B cell (primary cell): Measurements from ENCODE around the gene SLU7. TPM values are rescaled to one million over a fixed set of nuclear protein-coding genes. Genes with fewer than 3 reads are reported as not detected.

Experiments
- ATAC-seq: fragments of 200-7000 bp; cut with Tn5 transposase; one replicate; pipeline ENCODE4 v1.10.0; 2021; ENCODE audit warnings: low read depth, mild to moderate bottlenecking, moderate number of reproducible peaks, moderate library complexity
- CTCF ChIA-PET: fragments of 350-600 bp; sonication (Branson Sonifier 250); formaldehyde crosslinking; loops from one replicate; lab custom pipeline; 2021; ENCODE audit warnings: antibody characterized with exemption, inconsistent platforms; lab: Charles Lee
- POLR2A ChIA-PET: fragments of 350-600 bp; sonication (Branson Sonifier 250); formaldehyde crosslinking; loops from one replicate; lab custom pipeline; 2021; ENCODE audit warnings: antibody characterized with exemption; lab: Charles Lee
- DNase-seq: peaks from one replicate; pipeline ENCODE4 v3.0.0; 2013
- H2AFZ ChIP-seq: 2 replicates; pipeline ENCODE4 v1.6.1; 2012; ENCODE audit warnings: mild to moderate bottlenecking, low read depth, low read length; ENCODE audit not compliant: insufficient read depth, poor library complexity, severe bottlenecking
- H3K27ac ChIP-seq, 2 donors: 1 replicate in 1 of 2; 2 replicates in 1 of 2; pipeline ENCODE4 v1.5.1; 2012 to 2013; ENCODE audit warnings: low read length in 2 of 2, mild to moderate bottlenecking in 2 of 2, moderate library complexity in 1 of 2
- H3K27me3 ChIP-seq, 4 experiments: fragments of 200-600 bp in 1 of 4; sonication (generic) in 1 of 4; replicated peaks in 1 of 4; 1 replicate in 2 of 4; 2 replicates in 2 of 4; pipeline versions ENCODE4 v1.6.1 to v1.7.0; 2013 to 2016; ENCODE audit warnings: low read length in 3 of 4, mild to moderate bottlenecking in 2 of 4, mixed read lengths in 1 of 4, moderate library complexity in 1 of 4; ENCODE audit not compliant: insufficient read depth in 4 of 4, control insufficient read depth in 3 of 4; ENCODE audit errors: control extremely low read depth in 1 of 4
- H3K36me3 ChIP-seq, 2 experiments: replicated peaks in 1 of 2; 1 replicate in 1 of 2; 2 replicates in 1 of 2; pipeline versions ENCODE4 v1.6.1 to v1.7.1; 2013; ENCODE audit warnings: low read length in 1 of 2; ENCODE audit not compliant: insufficient read depth in 2 of 2, control insufficient read depth in 1 of 2; ENCODE audit errors: control extremely low read depth in 1 of 2, extremely low read depth in 1 of 2
- H3K4me1 ChIP-seq, 2 donors: fragments of 200-600 bp in 1 of 2; sonication (generic) in 1 of 2; 1 replicate in 1 of 2; 2 replicates in 1 of 2; pipeline versions ENCODE4 v1.5.1 to v1.6.1; 2013 to 2017; ENCODE audit warnings: low read length in 2 of 2; ENCODE audit not compliant: control insufficient read depth in 2 of 2, insufficient read depth in 2 of 2
- H3K4me2 ChIP-seq: replicated peaks from 2 replicates; pipeline ENCODE3; 2012; ENCODE audit warnings: mild to moderate bottlenecking, low read depth, low read length; ENCODE audit not compliant: poor library complexity, severe bottlenecking
- H3K4me3 ChIP-seq, 5 experiments: fragments of 200-600 bp in 1 of 5; sonication (generic) in 1 of 5; 1 replicate in 3 of 5; 2 replicates in 2 of 5; pipeline versions ENCODE4 v1.5.1 to v1.7.0; 2011 to 2016; ENCODE audit warnings: low read length in 4 of 5, mild to moderate bottlenecking in 4 of 5, low read depth in 2 of 5, control low read depth in 1 of 5, moderate library complexity in 1 of 5; ENCODE audit not compliant: insufficient read depth in 1 of 5; ENCODE audit errors: control extremely low read depth in 1 of 5, extremely low read depth in 1 of 5
- H3K79me2 ChIP-seq: fragments of 200-600 bp; sonication (generic); one replicate; pipeline ENCODE4 v1.6.0; 2016; ENCODE audit warnings: low read length; ENCODE audit not compliant: control insufficient read depth, insufficient read depth
- H3K9ac ChIP-seq: fragments of 200-600 bp; sonication (generic); 2 replicates; pipeline ENCODE4 v1.6.1; 2017; ENCODE audit warnings: mild to moderate bottlenecking, low read length, moderate library complexity
- H3K9me3 ChIP-seq, 3 donors: one replicate each; pipeline versions ENCODE4 v1.6.1 to v1.7.1; 2013; ENCODE audit warnings: low read length in 2 of 3; ENCODE audit not compliant: control insufficient read depth in 2 of 3, insufficient read depth in 1 of 3; ENCODE audit errors: control extremely low read depth in 1 of 3
- H4K20me1 ChIP-seq: 2 replicates; pipeline ENCODE4 v1.6.0; 2012; ENCODE audit warnings: mild to moderate bottlenecking, low read length; ENCODE audit not compliant: insufficient read depth, control insufficient read depth, poor library complexity, severe bottlenecking
- H3K27ac Mint-ChIP-seq: one replicate; pipeline ENCODE4 v1.8.0; 2021; ENCODE audit warnings: mixed read lengths
- H3K27me3 Mint-ChIP-seq: one replicate; pipeline ENCODE4 v1.8.0; 2021; ENCODE audit warnings: mixed read lengths
- H3K4me1 Mint-ChIP-seq: one replicate; pipeline ENCODE4 v1.8.0; 2021; ENCODE audit warnings: mixed read lengths
- H3K4me3 Mint-ChIP-seq: one replicate; pipeline ENCODE4 v1.8.0; 2021; ENCODE audit warnings: mixed read lengths
- H3K9me3 Mint-ChIP-seq: one replicate; pipeline ENCODE4 v1.8.0; 2022; ENCODE audit warnings: mixed read lengths; ENCODE audit not compliant: insufficient read depth
- EZH2 ChIP-seq: IDR thresholded peaks from 2 replicates; pipeline ENCODE4 v1.6.1; 2012; ENCODE audit warnings: borderline replicate concordance, low read depth, mild to moderate bottlenecking, moderate library complexity, low read length; ENCODE audit not compliant: insufficient read depth, poor library complexity, severe bottlenecking
- WGBS: methylation state at CpG from one replicate; pipeline ENCODE4 v1.1.5; 2013; ENCODE audit warnings: missing lambda C conversion rate; ENCODE audit not compliant: insufficient coverage; 5-methylcytosine and 5-hydroxymethylcytosine counted together
- intact Hi-C: fragments of 100-400 bp; cut with micrococcal nuclease; formaldehyde crosslinking; loops from one replicate; pipeline ENCODE4 v1.10.0; 2022
- polyA plus RNA-seq: library from polyadenylated mRNA; depleted of rRNA; stranded (reverse); fragments of >200 nt; gene quantifications from 2 replicates; pipeline ENCODE4 v1.2.3, GENCODE V29; 2012
- total RNA-seq, 2 donors: library from RNA; stranded (reverse); fragments of 120-200 nt in 1 of 2; gene quantifications; 1 replicate in 1 of 2; 2 replicates in 1 of 2; pipeline versions ENCODE4 v1.2.3 to v1.2.4, GENCODE V29; 2013 to 2022
- TF ChIP-seq, protein P1 (sequence below): fragments of 200-600 bp; IDR thresholded peaks from one replicate; pipeline ENCODE4 v1.8.0; 2022; ENCODE audit warnings: antibody characterized with exemption, mild to moderate bottlenecking

SLU7 gene
- total and polyA plus RNA-seq, 2 donors (not counting 1 experiment from before 2014, with no cell fraction given) = 30.8 to 68.3 TPM

DNA sequence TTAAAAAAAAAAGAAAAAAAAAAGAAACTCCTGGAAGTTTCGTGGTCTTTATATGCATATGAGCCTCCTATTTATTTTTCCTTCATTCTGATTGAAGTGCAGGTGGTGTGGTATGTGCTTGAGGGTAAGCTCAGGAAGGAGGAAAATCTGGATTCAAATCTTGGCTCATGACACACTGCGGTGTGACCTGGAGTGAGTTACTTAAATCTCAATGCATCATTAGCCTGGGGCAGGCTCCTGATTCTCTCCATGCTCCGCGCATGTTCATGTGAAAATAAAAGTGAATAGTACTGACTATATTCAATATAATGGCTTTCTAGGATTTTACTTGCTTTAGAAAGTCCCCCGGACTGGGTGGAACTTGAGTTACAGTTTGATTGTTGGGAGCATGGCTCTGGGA lies 38.4 kb upstream of the SLU7 start:
- ATAC-seq = no peak
- H3K4me1 ChIP-seq = peaks cover 3 to 5% of the 10 kb centered on the region in 2 donors

DNA sequence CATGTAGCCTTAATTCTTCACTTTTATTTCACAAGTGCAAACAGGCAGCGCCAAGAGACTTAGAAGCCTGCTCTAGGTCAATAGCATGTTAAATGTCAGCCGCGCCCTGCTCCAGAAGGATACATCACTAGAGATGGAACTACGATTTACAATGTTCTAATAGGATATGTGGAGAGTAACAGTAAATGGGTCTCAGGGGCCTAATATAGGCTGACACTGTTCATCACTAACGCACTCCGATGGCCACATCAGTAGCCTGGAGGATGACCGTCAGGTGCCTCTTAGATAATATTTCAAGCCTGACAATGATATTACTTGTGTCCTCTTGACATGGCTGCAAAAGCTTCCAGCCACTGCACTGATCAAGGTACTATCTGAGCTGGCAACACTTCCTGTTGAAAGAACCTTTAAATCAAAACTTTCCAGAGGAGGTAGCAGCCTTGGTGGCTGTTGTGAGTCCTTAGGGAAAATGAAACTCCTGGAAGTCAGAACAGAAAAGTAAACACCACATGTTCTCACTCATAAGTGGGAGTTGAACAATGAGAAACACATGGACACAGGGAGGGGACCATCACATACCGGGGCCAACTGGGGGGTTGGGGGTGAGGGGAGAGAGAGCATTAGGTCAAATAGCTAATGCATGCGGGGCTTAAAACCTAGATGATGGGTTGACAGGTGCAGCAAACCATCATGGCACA lies 37.7 kb upstream of the SLU7 start:
- WGBS = 96% methylated on average over 7 of the region's 9 CpGs
- peaks cover 0 to 9% (median 0%) of the 10 kb centered on the region in 4 experiments for H3K27me3 ChIP-seq
- H3K4me3 ChIP-seq = no peak overlapping the region
- ATAC-seq (no peak), DNase-seq (no peak)
- intact Hi-C loops = no loop called here
- H3K4me2 ChIP-seq = no peak overlapping the region
- Mint-ChIP-seq H3K4me3 (no peak overlapping the region), H3K4me1 (peaks cover 15% of the 10 kb centered on the region), H3K27ac (no peak overlapping the region), H3K27me3 (peaks cover 5% of the 10 kb centered on the region), H3K9me3 (no peaks in the 10 kb centered on the region)
- POLR2A ChIA-PET = no interaction called here
- peaks cover 2 to 5% of the 10 kb centered on the region in 2 donors for H3K4me1 ChIP-seq
- H3K9ac ChIP-seq = no peak overlapping the region
- no peaks in the 10 kb centered on the region for H3K9me3 ChIP-seq
- CTCF ChIA-PET = interaction anchor here (0.7 to 1.1 kb wide), 2 partner anchors 17 to 18 kb away, joined by 3 read pairs; no protein-coding TSS in a partner anchor
- H3K27ac ChIP-seq = no peak overlapping the region
- TF ChIP-seq, protein P1, sequence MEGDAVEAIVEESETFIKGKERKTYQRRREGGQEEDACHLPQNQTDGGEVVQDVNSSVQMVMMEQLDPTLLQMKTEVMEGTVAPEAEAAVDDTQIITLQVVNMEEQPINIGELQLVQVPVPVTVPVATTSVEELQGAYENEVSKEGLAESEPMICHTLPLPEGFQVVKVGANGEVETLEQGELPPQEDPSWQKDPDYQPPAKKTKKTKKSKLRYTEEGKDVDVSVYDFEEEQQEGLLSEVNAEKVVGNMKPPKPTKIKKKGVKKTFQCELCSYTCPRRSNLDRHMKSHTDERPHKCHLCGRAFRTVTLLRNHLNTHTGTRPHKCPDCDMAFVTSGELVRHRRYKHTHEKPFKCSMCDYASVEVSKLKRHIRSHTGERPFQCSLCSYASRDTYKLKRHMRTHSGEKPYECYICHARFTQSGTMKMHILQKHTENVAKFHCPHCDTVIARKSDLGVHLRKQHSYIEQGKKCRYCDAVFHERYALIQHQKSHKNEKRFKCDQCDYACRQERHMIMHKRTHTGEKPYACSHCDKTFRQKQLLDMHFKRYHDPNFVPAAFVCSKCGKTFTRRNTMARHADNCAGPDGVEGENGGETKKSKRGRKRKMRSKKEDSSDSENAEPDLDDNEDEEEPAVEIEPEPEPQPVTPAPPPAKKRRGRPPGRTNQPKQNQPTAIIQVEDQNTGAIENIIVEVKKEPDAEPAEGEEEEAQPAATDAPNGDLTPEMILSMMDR = no peak
- TF ChIP-seq EZH2 = no peak
- H3K36me3 ChIP-seq = no peaks in the 10 kb centered on the region
- no peak overlapping the region for H2AFZ ChIP-seq
- H3K79me2 ChIP-seq = no peaks in the 10 kb centered on the region
- no peaks in the 10 kb centered on the region for H4K20me1 ChIP-seq

More for the DNA sequence above, 38.4 kb upstream of the SLU7 start:
- CTCF ChIA-PET = interaction anchor here (0.7 to 1.1 kb wide), 3 partner anchors 11 to 19 kb away, joined by 3 read pairs; no protein-coding TSS in a partner anchor
- Mint-ChIP-seq H3K4me1 (peaks cover 16% of the 10 kb centered on the region), H3K27me3 (peaks cover 5% of the 10 kb centered on the region), H3K4me3 (no peak overlapping the region), H3K27ac (no peak overlapping the region), H3K9me3 (no peaks in the 10 kb centered on the region)
- Histone ChIP-seq H3K27ac (no peak overlapping the region), H3K27me3 (peaks cover 0 to 9% (median 0%) of the 10 kb centered on the region in 4 experiments), H3K79me2 (no peaks in the 10 kb centered on the region), H3K4me2 (no peak overlapping the region), H3K4me3 (no peak overlapping the region), H2AFZ (no peak overlapping the region), H3K9me3 (no peaks in the 10 kb centered on the region), H3K9ac (no peak overlapping the region), H4K20me1 (no peaks in the 10 kb centered on the region), H3K36me3 (no peaks in the 10 kb centered on the region)
- TF ChIP-seq, protein P1 = no peak
- TF ChIP-seq EZH2 = no peak
- intact Hi-C loops = no loop called here
- no CpG with 5 or more reads among the region's 5 CpGs for WGBS
- DNase-seq = no peak
- POLR2A ChIA-PET = no interaction called here
